Kidney (tissue), 14 donors: Measurements from ENCODE around the gene NFE2L1. TPM values are rescaled to one million over a fixed set of nuclear protein-coding genes. Genes with fewer than 3 reads are reported as not detected.
"Not testable (repeated sequence)": the region's sequence is repeated elsewhere in the genome, so short reads cannot be mapped to it uniquely, and the experiment has no call there.

ENCODE experiments used
- DNase-seq, 5 donors: peaks; one replicate each; pipeline ENCODE4 v3.0.0-alpha.2; 2013 to 2020
- FAIRE-seq: peaks from 2 replicates; lab custom pipeline; 2012; peaks lifted over from hg19 to GRCh38; lab: Jason Lieb, UNC
- H3K27ac ChIP-seq, 2 donors: one replicate each; pipeline ENCODE4 v1.7.0; 2013; ENCODE audit warnings: low read depth in 2 of 2, low read length in 2 of 2, inconsistent platforms in 1 of 2
- H3K27me3 ChIP-seq: one replicate; pipeline ENCODE4 v1.7.1; 2013; ENCODE audit warnings: low read length, inconsistent platforms; ENCODE audit not compliant: control insufficient read depth, insufficient read depth
- H3K36me3 ChIP-seq, 3 donors: one replicate each; pipeline versions ENCODE4 v1.7.0 to v1.7.1; 2013; ENCODE audit warnings: low read length in 3 of 3, control low read depth in 1 of 3, inconsistent platforms in 1 of 3; ENCODE audit not compliant: insufficient read depth in 3 of 3, control insufficient read depth in 2 of 3
- H3K4me1 ChIP-seq, 3 donors: one replicate each; pipeline versions ENCODE4 v1.7.0 to v1.7.1; 2013; ENCODE audit warnings: low read length in 3 of 3, inconsistent platforms in 1 of 3, low read depth in 1 of 3; ENCODE audit not compliant: control insufficient read depth in 2 of 3, insufficient read depth in 2 of 3
- H3K4me3 ChIP-seq, 3 donors: one replicate each; pipeline versions ENCODE4 v1.7.0 to v1.8.1; 2013; ENCODE audit warnings: low read length in 3 of 3, control low read depth in 1 of 3, inconsistent platforms in 1 of 3
- H3K9ac ChIP-seq, 3 donors: one replicate each; pipeline versions ENCODE4 v1.7.0 to v1.7.1; 2013; ENCODE audit warnings: low read length in 3 of 3, control low read depth in 1 of 3, inconsistent platforms in 1 of 3
- H3K9me3 ChIP-seq, 3 donors: one replicate each; pipeline versions ENCODE4 v1.7.0 to v1.7.1; 2013; ENCODE audit warnings: low read length in 3 of 3, control low read depth in 1 of 3, inconsistent platforms in 1 of 3; ENCODE audit not compliant: control insufficient read depth in 2 of 3, insufficient read depth in 1 of 3
- CTCF ChIP-seq: IDR thresholded peaks from 3 replicates; pipeline ENCODE4 v1.5.1; 2012; ENCODE audit warnings: mild to moderate bottlenecking, moderate library complexity, borderline replicate concordance; ENCODE audit not compliant: insufficient read depth; ENCODE audit errors: extremely low read depth
- intact Hi-C: fragments of 100-400 bp; cut with DNase I; formaldehyde crosslinking; loops from one replicate; pipeline ENCODE4 v1.11.1; 2022
- polyA plus RNA-seq: library from polyadenylated mRNA; stranded (reverse); fragments of 350-450 nt; fragmentation: Illumina TruSeq; extraction: RNeasy Lipid Tissue Mini Kit (QIAGEN cat#74804); gene quantifications from one replicate; pipeline ENCODE4 v1.2.3, GENCODE V29; 2014; ENCODE audit warnings: low read depth, low replicate concordance; ENCODE audit not compliant: insufficient read depth
- total RNA-seq: library from RNA; stranded (reverse); fragmentation: NEBNext Ultra II Directional; extraction: Animal tissue kit (Norgen Biotek cat#: 25700); gene quantifications from one replicate; pipeline ENCODE4 v1.2.1, GENCODE V29; 2021
- donor health status: control.
- donor health status: control.
- donor health status: control.
- donor health status: control.
- donor health status: control.
- donor health status: DM: yes; HTN: yes; CAD: no.
- donor health status: Normal renal cell carcinoma (clear cell type).

The NFE2L1 gene
- total and polyA plus RNA-seq, 2 donors from 2014 or later: 146 to 254 TPM

DNA sequence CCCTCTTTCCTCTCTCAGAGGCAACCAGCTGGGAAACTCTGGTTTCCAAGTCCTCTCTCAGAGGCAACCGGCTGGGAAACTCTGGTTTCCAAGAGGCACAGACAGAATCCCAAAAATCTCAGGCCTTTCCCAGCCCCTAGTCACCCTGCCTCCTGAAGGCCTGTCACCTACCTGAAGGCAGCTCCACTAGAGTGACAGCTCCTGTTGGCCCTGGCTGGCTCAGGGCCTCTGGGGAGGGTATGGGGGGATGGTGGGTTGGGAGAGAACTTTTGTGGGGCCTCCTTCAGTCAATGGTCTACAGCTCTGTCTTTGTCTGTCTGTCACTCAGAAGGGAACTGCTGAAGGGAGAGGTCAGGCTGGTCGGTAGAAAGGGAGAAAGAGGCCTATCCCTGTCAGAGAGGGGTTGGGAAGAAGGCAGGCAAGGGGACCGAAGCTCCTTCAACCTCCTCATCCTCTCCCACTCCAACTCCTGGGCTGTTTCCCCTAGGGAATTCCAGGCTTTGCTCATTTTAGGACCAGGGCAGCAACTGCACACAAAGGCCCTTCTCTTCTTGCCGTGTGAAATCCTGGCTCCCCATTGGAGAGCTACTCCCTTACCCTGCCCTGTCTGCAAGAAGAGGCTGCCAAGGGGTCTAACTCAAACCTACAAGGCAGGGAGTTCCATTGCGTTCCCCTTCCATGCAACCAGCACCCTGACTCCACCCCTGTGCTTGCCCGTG, 34.1 kb upstream of the NFE2L1 start:
- Histone ChIP-seq H3K9ac (no peak overlapping the region), H3K36me3 (no peaks in the 10 kb centered on the region), H3K27me3 (no peaks in the 10 kb centered on the region), H3K4me3 (no peak overlapping the region), H3K9me3 (no peaks in the 10 kb centered on the region), H3K4me1 (peaks cover 0 to 2% (median 2%) of the 10 kb centered on the region in 3 donors), H3K27ac (no peak overlapping the region)
- intact Hi-C loops: loop anchor here (10.0 kb wide), 1 partner anchor 169 kb away; the partner anchor contains the start of gene SCRN2
- DNase-seq: no peak
- TF ChIP-seq CTCF: no peak
- no peak for FAIRE-seq

- Histone ChIP-seq H3K9ac (no peak overlapping the region), H3K27ac (no peak overlapping the region), H3K36me3 (no peaks in the 10 kb centered on the region), H3K27me3 (no peaks in the 10 kb centered on the region), H3K4me1 (peaks cover 0 to 2% (median 2%) of the 10 kb centered on the region in 3 donors), H3K9me3 (no peaks in the 10 kb centered on the region), H3K4me3 (no peak overlapping the region)
- FAIRE-seq (no peak), DNase-seq (peak in 3 of 5 donors; percentile 33 to 60 (median 56))
- no peak for TF ChIP-seq CTCF
- intact Hi-C loops: loop anchor here (10.0 kb wide), 1 partner anchor 170 kb away; the partner anchor contains the start of gene SCRN2
These were observed 33.5 kb upstream of the NFE2L1 start for GRCh38 chr17:48014595-48015111.

DNA sequence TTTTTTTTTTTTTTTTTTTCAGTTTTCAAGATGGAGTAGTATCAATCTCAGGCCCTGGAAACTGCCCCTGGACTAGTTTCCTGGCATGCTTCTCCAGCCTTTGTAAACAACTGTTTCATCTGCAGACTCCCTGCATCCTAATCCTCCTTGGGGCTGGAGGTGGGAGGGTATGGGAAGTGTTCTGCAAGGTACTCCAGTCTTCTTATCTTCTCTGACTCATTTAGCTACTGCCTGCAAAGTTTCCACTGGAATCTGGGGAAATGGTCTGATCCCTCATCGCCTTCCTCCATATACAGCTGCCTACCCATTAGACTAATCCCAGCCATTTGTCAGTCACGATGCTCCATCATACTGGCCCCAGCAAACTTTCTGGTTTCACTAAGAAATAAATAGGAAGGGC, 32.0 kb upstream of the NFE2L1 start:
- no peak overlapping the region for H3K4me3 ChIP-seq
- no peak for TF ChIP-seq CTCF
- H3K36me3 ChIP-seq: no peaks in the 10 kb centered on the region
- no peaks in the 10 kb centered on the region for H3K9me3 ChIP-seq
- peaks cover 0 to 2% (median 2%) of the 10 kb centered on the region in 3 donors for H3K4me1 ChIP-seq
- no peaks in the 10 kb centered on the region for H3K27me3 ChIP-seq
- no peak for FAIRE-seq
- no peak for DNase-seq
- no peak overlapping the region for H3K27ac ChIP-seq
- H3K9ac ChIP-seq: no peak overlapping the region
- intact Hi-C loops: loop anchor here (10.0 kb wide), 1 partner anchor 171 kb away; the partner anchor contains the start of gene SCRN2

GRCh38 chr17:48017817-48018158, 30.4 kb upstream of the NFE2L1 start:
- H3K4me3 ChIP-seq, H3K9ac ChIP-seq, FAIRE-seq, H3K4me1 ChIP-seq, H3K36me3 ChIP-seq, H3K27me3 ChIP-seq, DNase-seq, H3K27ac ChIP-seq, H3K9me3 ChIP-seq: not testable (repeated sequence)
- intact Hi-C loops: loop anchor here (10.0 kb wide), 1 partner anchor 173 kb away; the partner anchor contains the start of gene SCRN2
